Epithelial cell of esophagus (primary cell): ENCODE data around the gene AGK.

ENCODE experiments used
- DNase-seq: peaks from one replicate; pipeline ENCODE4 v3.0.0; 2010; ENCODE audit warnings: low read depth
- H3K4me3 ChIP-seq: 2 replicates; pipeline ENCODE4 v1.5.1; 2011; ENCODE audit warnings: mild to moderate bottlenecking, low read length, control low read depth
- CTCF ChIP-seq: IDR thresholded peaks from 2 replicates; pipeline ENCODE4 v1.5.1; 2011; ENCODE audit warnings: low read depth, mild to moderate bottlenecking, low read length, control low read depth, inconsistent platforms; ENCODE audit not compliant: insufficient read depth; ENCODE audit errors: missing control alignments

Gene AGK

GRCh38 chr7:141598408-141598807, 47.2 kb downstream of the AGK start:
- TF ChIP-seq CTCF: no peak
- H3K4me3 ChIP-seq: no peak overlapping the region
- no peak for DNase-seq

- no peak for DNase-seq
- TF ChIP-seq CTCF: no peak
- no peak overlapping the region for H3K4me3 ChIP-seq
These were observed 49.2 kb downstream of the AGK start for GRCh38 chr7:141600168-141601006.

- DNase-seq: no peak
- TF ChIP-seq CTCF: no peak
- no peak overlapping the region for H3K4me3 ChIP-seq
These were observed 58.4 kb downstream of the AGK start for GRCh38 chr7:141609576-141609975.

- H3K4me3 ChIP-seq: no peak overlapping the region
- DNase-seq: no peak
- no peak for TF ChIP-seq CTCF
These were observed 59.5 kb downstream of the AGK start for GRCh38 chr7:141610671-141611070.

GRCh38 chr7:141612861-141613260, 61.7 kb downstream of the AGK start:
- no peak for TF ChIP-seq CTCF
- no peak for DNase-seq
- no peak overlapping the region for H3K4me3 ChIP-seq

- no peak for TF ChIP-seq CTCF
- DNase-seq: peak; percentile 11
- no peak overlapping the region for H3K4me3 ChIP-seq
These were observed 66.1 kb downstream of the AGK start for GRCh38 chr7:141617280-141617679.

GRCh38 chr7:141619745-141620144, 68.5 kb downstream of the AGK start:
- TF ChIP-seq CTCF: no peak
- DNase-seq: no peak
- H3K4me3 ChIP-seq: no peak overlapping the region
